IPS DF 4.7 (cell line): ENCODE data around the gene DGKQ.
"Not testable (repeated sequence)": the region's sequence is repeated elsewhere in the genome, so short reads cannot be mapped to it uniquely, and the experiment has no call there.

Source experiments
- DNase-seq: peaks from one replicate; pipeline ENCODE4 v3.0.0-alpha.2; 2013; ENCODE audit warnings: low spot score; ENCODE audit errors: extremely low read depth

The DGKQ gene

GRCh38 chr4:951186-951585 is 22.2 kb downstream of the DGKQ start:
- DNase-seq, result no peak

DNA sequence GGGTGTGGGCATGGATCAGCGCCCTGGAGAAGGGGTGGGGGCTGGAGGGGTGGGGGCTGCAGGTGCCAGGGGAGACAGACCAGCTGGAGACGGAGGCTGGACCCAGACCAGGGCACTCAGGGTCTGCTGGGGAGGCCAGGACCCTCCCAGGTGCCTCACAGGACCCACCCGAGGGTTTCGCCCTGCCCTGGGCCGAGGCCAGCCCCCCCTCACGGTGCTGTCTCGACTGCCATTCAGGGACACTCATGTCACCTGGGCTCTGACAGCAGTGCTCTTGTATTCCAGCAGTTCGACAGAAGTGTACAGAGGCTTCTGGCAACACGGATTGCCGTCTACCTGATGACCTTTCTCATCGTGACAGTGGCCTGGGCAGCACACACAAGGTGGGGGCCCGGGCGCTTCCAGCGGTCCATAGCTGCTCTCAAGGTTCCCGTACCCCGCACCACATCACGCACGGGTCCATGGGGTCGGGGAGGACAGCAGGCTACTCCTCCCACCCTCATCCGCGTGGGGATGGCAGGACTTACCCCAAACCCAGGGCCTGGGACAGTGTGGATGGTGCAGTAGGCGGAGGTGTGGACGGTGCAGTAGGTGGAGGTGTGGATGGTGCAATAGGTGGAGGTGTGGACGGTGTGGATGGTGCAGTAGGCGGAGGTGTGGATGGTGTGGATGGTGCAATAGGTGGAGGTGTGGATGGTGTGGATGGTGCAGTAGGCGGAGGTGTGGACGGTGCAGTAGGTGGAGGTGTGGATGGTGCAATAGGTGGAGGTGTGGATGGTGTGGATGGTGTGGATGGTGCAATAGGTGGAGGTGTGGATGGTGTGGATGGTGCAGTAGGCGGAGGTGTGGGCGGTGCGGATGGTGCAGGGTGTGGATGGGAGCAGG is 23.0 kb downstream of the DGKQ start:
- no peak for DNase-seq

- DNase-seq, result no peak
Measured at GRCh38 chr4:949656-950055, 23.7 kb downstream of the DGKQ start.

- DNase-seq, result no peak
Measured at GRCh38 chr4:948936-949300, 24.5 kb downstream of the DGKQ start.

DNA sequence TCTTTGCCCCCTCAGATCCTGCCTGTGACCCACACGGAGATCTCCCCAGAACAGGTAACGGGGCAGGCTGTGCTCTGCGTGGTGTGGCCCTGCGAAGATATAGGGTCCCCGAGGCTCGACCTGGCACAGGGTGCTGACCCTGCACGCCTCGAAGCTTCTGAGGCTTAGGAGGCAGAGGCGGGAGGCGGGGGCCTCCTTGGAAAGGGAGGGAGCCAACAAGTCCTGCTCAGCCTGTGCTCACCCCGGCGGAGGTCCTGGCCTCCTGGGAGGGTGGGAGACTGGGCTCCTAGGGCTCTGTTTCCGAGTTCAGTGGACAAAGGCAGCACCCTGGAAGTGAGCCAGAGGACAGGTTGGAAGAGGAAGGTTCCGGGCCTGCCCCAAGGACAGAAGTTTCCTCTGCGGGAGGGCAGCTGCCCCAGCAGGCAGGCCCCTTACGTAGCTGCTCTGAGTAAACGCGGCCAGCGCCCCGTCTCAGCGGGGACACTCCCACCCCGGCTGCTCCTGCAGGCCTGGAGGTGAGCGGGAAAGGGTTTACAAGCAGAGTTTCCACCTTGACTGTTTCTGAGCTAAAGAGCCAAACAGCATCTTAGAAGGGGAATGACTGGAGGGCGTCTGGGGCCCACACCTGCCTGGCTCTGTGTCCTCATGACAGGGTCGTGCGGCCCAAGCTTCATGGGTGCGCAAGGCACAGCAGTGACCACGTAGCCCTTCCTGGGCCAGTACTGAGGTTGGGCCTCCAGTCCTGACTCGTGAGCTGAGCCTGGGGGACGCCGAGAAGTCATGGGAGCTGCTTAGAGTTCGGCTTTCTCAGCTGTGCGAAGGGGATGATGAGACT is 25.1 kb downstream of the DGKQ start:
- DNase-seq, result no peak

GRCh38 chr4:947491-947971 is 25.8 kb downstream of the DGKQ start:
- DNase-seq, result no peak

- no peak for DNase-seq
Measured at GRCh38 chr4:946517-947471, 26.6 kb downstream of the DGKQ start.

GRCh38 chr4:946103-946450 is 27.3 kb downstream of the DGKQ start:
- DNase-seq, result no peak

- no peak for DNase-seq
Measured at GRCh38 chr4:945274-946102, 27.9 kb downstream of the DGKQ start.

- DNase-seq, result not testable (repeated sequence)
Measured at GRCh38 chr4:939508-939907, 33.9 kb downstream of the DGKQ start.

DNA sequence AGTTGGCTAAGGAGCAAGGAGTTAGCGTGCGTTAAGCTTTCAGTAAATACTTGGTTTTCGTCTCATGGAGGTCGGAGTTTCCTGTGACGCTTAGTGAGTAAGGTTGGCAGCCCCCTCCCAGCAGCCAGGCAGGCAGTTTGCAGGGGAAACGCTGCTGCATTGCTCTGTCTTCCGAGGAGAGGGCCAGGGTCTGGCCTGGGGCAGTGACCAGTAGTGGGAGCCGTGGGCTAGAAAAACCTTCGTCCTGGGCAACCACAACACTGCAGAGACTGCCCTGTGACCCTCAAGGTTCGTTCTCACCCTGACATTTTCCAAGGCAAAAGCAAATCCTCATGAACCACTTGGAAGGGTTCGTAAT is 40.7 kb downstream of the DGKQ start:
- no peak for DNase-seq

DNA sequence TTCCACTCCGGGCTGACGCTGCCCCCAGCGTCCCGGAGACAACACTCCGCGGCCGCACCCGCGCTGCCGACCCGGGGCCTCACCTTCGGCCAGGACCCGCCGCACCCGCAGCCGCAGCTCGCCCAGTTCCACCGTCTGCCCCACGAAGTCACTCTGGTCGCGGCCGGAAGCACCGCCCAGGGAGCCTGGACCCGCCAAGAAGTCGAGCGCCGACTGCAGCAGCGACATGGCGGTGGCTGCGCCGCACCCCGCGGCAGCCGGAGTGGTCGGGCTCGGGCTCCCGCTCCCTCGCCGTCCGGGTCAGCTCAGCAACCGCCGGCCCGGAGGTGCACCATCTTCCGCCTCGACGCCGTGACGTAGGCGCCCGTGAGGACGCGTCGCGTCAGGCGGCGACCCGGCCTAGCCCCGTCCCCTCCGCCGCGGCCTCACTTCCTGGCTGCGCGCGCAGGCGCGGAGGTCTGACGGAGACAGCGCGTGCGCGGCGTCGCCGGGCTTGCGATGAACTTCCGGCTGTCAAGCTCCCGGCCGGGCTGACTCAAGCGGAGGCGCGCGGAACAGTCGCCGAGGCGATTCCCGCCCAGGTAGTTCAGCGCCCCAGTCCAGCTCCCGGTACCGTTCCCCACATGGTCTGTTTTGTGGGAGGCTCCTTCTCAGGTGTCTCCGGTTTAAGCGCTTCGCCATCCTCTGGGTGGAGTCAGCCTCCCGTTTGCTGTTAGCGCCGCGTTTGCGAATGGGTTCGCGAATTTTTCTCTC is 41.2 kb downstream of the DGKQ start, which contains the start of the genes GAK and TMEM175:
GAK (minus strand) TSS at position 357 of the 753 bp plus-strand sequence; CDS start at position 228, 129 bp downstream.
TMEM175 (plus strand) TSS at position 501 of the 753 bp plus-strand sequence. CDS start 15,280 bp downstream, outside the sequence.
- peak; percentile 80 for DNase-seq

- DNase-seq, result no peak
Measured at GRCh38 chr4:931194-931959, 42.0 kb downstream of the DGKQ start.

DNA sequence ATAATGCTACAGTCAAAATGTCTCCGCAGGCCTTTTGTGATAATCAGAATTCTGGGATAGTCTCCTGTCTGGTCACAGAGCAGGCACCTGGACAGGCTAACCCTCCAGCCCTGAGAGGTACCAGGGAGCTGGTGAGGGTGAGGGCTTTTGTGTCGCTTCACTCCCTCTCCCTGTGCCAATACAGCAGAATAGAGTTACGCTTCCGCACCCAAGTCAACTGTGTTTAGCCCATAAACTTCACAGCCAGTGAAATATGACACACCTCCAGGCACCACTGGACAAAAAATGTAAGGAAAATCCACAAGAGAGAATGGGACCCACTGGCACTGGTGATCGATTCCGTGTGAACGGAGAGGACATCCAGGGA is 42.6 kb downstream of the DGKQ start:
- DNase-seq, result no peak

GRCh38 chr4:930028-930551 is 43.3 kb downstream of the DGKQ start:
- DNase-seq, result no peak

- no peak for DNase-seq
Measured at GRCh38 chr4:929096-929765, 44.1 kb downstream of the DGKQ start.

GRCh38 chr4:927566-927965 is 45.8 kb downstream of the DGKQ start:
- not testable (repeated sequence) for DNase-seq

DNA sequence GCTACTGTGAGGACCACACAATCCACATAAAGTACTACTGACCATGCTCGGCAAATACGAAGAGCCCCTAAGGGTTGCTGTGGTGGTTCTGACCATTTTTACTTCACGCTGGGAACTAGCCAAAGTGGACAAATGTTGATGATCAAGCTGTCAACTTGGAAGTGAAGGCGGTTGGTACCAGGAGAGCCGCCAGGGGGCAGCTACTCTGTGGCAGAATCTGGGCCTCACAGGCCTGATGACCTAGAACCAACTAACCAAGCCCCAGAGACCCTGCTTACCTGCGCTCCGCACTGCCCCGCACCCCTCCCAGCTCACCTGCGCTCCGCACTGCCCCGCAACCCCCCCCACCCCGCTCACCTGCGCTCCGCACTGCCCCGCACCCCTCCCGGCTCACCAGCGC is 46.8 kb downstream of the DGKQ start:
- DNase-seq, result peak; percentile 25
